H9 (cell line): ENCODE measurements around the gene MBNL1. TPM values are rescaled to one million over a fixed set of nuclear protein-coding genes. Genes with fewer than 3 reads are reported as not detected.

Experiments
- DNase-seq: peaks from one replicate; pipeline ENCODE4 v3.0.0-alpha.2; 2017
- H2AFZ ChIP-seq: one replicate; pipeline ENCODE4 v1.6.1; 2013; ENCODE audit warnings: mild to moderate bottlenecking, low read length, control low read depth, moderate library complexity
- H2AK5ac ChIP-seq: 2 replicates; pipeline ENCODE4 v1.6.1; 2013; ENCODE audit warnings: low read length, control low read depth, mixed read lengths; ENCODE audit not compliant: insufficient read length
- H2BK120ac ChIP-seq: one replicate; pipeline ENCODE4 v1.6.1; 2013; ENCODE audit warnings: low read depth, mild to moderate bottlenecking, low read length, control low read depth, inconsistent platforms; ENCODE audit not compliant: poor library complexity, severe bottlenecking
- H2BK12ac ChIP-seq: 2 replicates; pipeline ENCODE4 v1.6.1; 2013; ENCODE audit warnings: low read length, control low read depth, mixed read lengths, low read depth; ENCODE audit not compliant: insufficient read length
- H2BK15ac ChIP-seq: 2 replicates; pipeline ENCODE4 v1.6.1; 2013; ENCODE audit warnings: low read depth, low read length, control low read depth
- H2BK20ac ChIP-seq: one replicate; pipeline ENCODE4 v1.6.1; 2013; ENCODE audit warnings: low read depth, mild to moderate bottlenecking, low read length, control low read depth, inconsistent platforms; ENCODE audit not compliant: poor library complexity, severe bottlenecking
- H2BK5ac ChIP-seq: 2 replicates; pipeline ENCODE4 v1.6.1; 2013; ENCODE audit warnings: low read length, control low read depth, mixed read lengths; ENCODE audit not compliant: insufficient read length
- H3K14ac ChIP-seq: 2 replicates; pipeline ENCODE4 v1.6.1; 2013; ENCODE audit warnings: low read length, control low read depth; ENCODE audit not compliant: insufficient read depth
- H3K18ac ChIP-seq: 2 replicates; pipeline ENCODE4 v1.6.1; 2013; ENCODE audit warnings: low read depth, mild to moderate bottlenecking, mixed read lengths, low read length, control low read depth; ENCODE audit not compliant: insufficient read length
- H3K23ac ChIP-seq: 2 replicates; pipeline ENCODE4 v1.6.1; 2013; ENCODE audit warnings: low read length, control low read depth, mixed read lengths, low read depth; ENCODE audit not compliant: insufficient read length
- H3K23me2 ChIP-seq: 2 replicates; pipeline ENCODE4 v1.6.1; 2013; ENCODE audit warnings: low read depth, mild to moderate bottlenecking, mixed read lengths, low read length, control low read depth; ENCODE audit not compliant: insufficient read length, poor library complexity, severe bottlenecking
- H3K27ac ChIP-seq: 2 replicates; pipeline ENCODE4 v1.5.1; 2013; ENCODE audit warnings: low read length, control low read depth, mixed read lengths, low read depth; ENCODE audit not compliant: insufficient read length
- H3K27me3 ChIP-seq: 2 replicates; pipeline ENCODE4 v1.6.1; 2013; ENCODE audit warnings: low read length, control low read depth, inconsistent platforms; ENCODE audit not compliant: insufficient read depth
- H3K4ac ChIP-seq: 2 replicates; pipeline ENCODE4 v1.6.1; 2013; ENCODE audit warnings: low read depth, mild to moderate bottlenecking, control low read depth, inconsistent platforms, low read length, moderate library complexity
- H3K4me1 ChIP-seq: 2 replicates; pipeline ENCODE4 v1.6.1; 2013; ENCODE audit warnings: low read length, control low read depth, inconsistent platforms; ENCODE audit not compliant: insufficient read depth
- H3K4me2 ChIP-seq: 2 replicates; pipeline ENCODE4 v1.6.1; 2013; ENCODE audit warnings: low read length, control low read depth, mixed read lengths; ENCODE audit not compliant: insufficient read length, insufficient read depth
- H3K56ac ChIP-seq: 2 replicates; pipeline ENCODE4 v1.6.1; 2013; ENCODE audit warnings: low read depth, mild to moderate bottlenecking, mixed read lengths, low read length, control low read depth; ENCODE audit not compliant: insufficient read length
- H3K79me1 ChIP-seq: 2 replicates; pipeline ENCODE4 v1.6.1; 2013; ENCODE audit warnings: low read depth, mild to moderate bottlenecking, moderate library complexity, low read length, control low read depth, inconsistent platforms; ENCODE audit not compliant: insufficient read depth, poor library complexity, severe bottlenecking
- H3K79me2 ChIP-seq: 2 replicates; pipeline ENCODE4 v1.6.1; 2013; ENCODE audit warnings: low read length, control low read depth, inconsistent platforms; ENCODE audit not compliant: insufficient read depth
- H3K9ac ChIP-seq: 2 replicates; pipeline ENCODE4 v1.6.1; 2013; ENCODE audit warnings: low read length, control low read depth, mixed read lengths; ENCODE audit not compliant: insufficient read length; ENCODE audit errors: extremely low read depth
- H3K9me3 ChIP-seq: one replicate; pipeline ENCODE4 v1.6.1; 2013; ENCODE audit warnings: low read depth, low read length, inconsistent platforms; ENCODE audit not compliant: control insufficient read depth
- H3T11ph ChIP-seq: one replicate; pipeline ENCODE4 v1.6.1; 2013; ENCODE audit warnings: mild to moderate bottlenecking, low read length, control low read depth, inconsistent platforms
- H4K20me1 ChIP-seq: one replicate; pipeline ENCODE4 v1.6.1; 2013; ENCODE audit not compliant: control insufficient read depth, insufficient read length, insufficient read depth
- H4K5ac ChIP-seq: 2 replicates; pipeline ENCODE4 v1.6.1; 2013; ENCODE audit warnings: low read depth, mild to moderate bottlenecking, mixed read lengths, low read length, control low read depth; ENCODE audit not compliant: insufficient read length
- H4K8ac ChIP-seq: replicated peaks from 2 replicates; pipeline ENCODE4 v1.6.1; 2013; ENCODE audit warnings: low read length, control low read depth, mixed read lengths, low read depth; ENCODE audit not compliant: insufficient read length
- H4K91ac ChIP-seq: 2 replicates; pipeline ENCODE4 v1.6.1; 2013; ENCODE audit warnings: low read depth, mild to moderate bottlenecking, moderate library complexity, mixed read lengths, low read length, control low read depth; ENCODE audit not compliant: insufficient read length
- H3K27ac Mint-ChIP-seq, 3 experiments: 2 replicates in 2 of 3; 3 replicates in 1 of 3; pipeline ENCODE4 v1.8.0; 2020 to 2021; ENCODE audit warnings: mixed read lengths in 3 of 3, mild to moderate bottlenecking in 1 of 3, moderate library complexity in 1 of 3
- H3K27me3 Mint-ChIP-seq: 2 replicates; pipeline ENCODE4 v1.8.0; 2021; ENCODE audit warnings: low read depth, mild to moderate bottlenecking, moderate library complexity, mixed read lengths
- H3K36me3 Mint-ChIP-seq, 3 experiments: 2 replicates in 2 of 3; 3 replicates in 1 of 3; pipeline ENCODE4 v1.8.0; 2020 to 2021; ENCODE audit warnings: low read depth in 3 of 3, mixed read lengths in 3 of 3; ENCODE audit not compliant: insufficient read depth in 1 of 3
- H3K4me1 Mint-ChIP-seq, 2 experiments: 2 replicates each; pipeline ENCODE4 v1.8.0; 2020; ENCODE audit warnings: mixed read lengths in 2 of 2
- H3K4me3 Mint-ChIP-seq, 2 experiments: 2 replicates in 1 of 2; 3 replicates in 1 of 2; pipeline ENCODE4 v1.8.0; 2020 to 2021; ENCODE audit warnings: mild to moderate bottlenecking in 2 of 2, mixed read lengths in 2 of 2, moderate library complexity in 1 of 2
- H3K9me3 Mint-ChIP-seq, 2 experiments: 2 replicates in 1 of 2; 3 replicates in 1 of 2; pipeline ENCODE4 v1.8.0; 2020; ENCODE audit warnings: mild to moderate bottlenecking in 2 of 2, mixed read lengths in 2 of 2, moderate library complexity in 1 of 2
- WGBS: extraction: QIAGEN DNeasy Blood & Tissue Kit; methylation state at CpG from one replicate; pipeline ENCODE4 v1.1.7; 2013; ENCODE audit warnings: missing lambda C conversion rate, low lambda C conversion rate, mixed read lengths; ENCODE audit not compliant: insufficient read length; ENCODE audit errors: extremely low coverage; 5-methylcytosine and 5-hydroxymethylcytosine counted together
- total RNA-seq: library from RNA; stranded (reverse); gene quantifications from 2 replicates; pipeline ENCODE4 v1.2.1, GENCODE V29; 2021
- TF ChIP-seq, protein P1 (sequence below): fragments of 200-600 bp; sonication (generic); conservative IDR thresholded peaks from 3 replicates; pipeline ENCODE4 v1.8.0; 2021; ENCODE audit warnings: antibody characterized with exemption, mild to moderate bottlenecking

Gene MBNL1
- total RNA-seq, 1 experiment from 2014 or later: 14.9 TPM

DNA sequence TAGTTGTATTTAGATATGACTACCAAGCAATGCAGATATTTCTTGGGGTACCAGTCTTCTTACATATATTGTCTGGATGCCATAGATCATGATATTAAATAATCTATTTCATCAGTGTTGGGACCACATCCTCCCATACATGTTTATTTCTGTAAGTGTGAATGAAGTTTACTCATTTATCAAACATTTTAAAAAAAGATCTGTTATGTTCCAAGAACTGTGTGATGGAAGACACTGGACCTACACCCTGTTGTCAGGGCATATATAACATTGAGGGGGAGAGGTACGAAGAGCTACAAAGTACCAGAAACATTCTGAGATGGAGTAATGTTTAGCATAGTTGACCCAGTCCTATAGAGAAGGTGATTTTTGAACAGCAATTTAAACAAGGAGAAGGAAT is 26.6 kb downstream of the MBNL1 start:
- H3K9ac ChIP-seq: no peak overlapping the region
- no peak overlapping the region for H3K18ac ChIP-seq
- Mint-ChIP-seq H3K4me3 (no peak overlapping the region), H3K9me3 (no peaks in the 10 kb centered on the region), H3K36me3 (no peaks in the 10 kb centered on the region), H3K27me3 (no peaks in the 10 kb centered on the region), H3K27ac (no peak overlapping the region), H3K4me1 (peaks cover 26 to 38% of the 10 kb centered on the region in 2 experiments)
- no peak overlapping the region for H3T11ph ChIP-seq
- DNase-seq: no peak
- no peak overlapping the region for H3K56ac ChIP-seq
- H4K20me1 ChIP-seq: no peaks in the 10 kb centered on the region
- H2BK120ac ChIP-seq: no peak overlapping the region
- H2AFZ ChIP-seq: no peak overlapping the region
- H2AK5ac ChIP-seq: no peak overlapping the region
- H3K23ac ChIP-seq: no peak overlapping the region
- no peak overlapping the region for H3K4ac ChIP-seq
- H3K23me2 ChIP-seq: no peaks in the 10 kb centered on the region
- H3K79me1 ChIP-seq: no peaks in the 10 kb centered on the region
- no peak overlapping the region for H2BK5ac ChIP-seq
- no peak overlapping the region for H2BK20ac ChIP-seq
- H4K5ac ChIP-seq: no peak overlapping the region
- peaks cover 5% of the 10 kb centered on the region; the same call in 1 of the 2 replicates for H3K79me2 ChIP-seq
- H4K8ac ChIP-seq: no peak overlapping the region
- TF ChIP-seq, protein P1, sequence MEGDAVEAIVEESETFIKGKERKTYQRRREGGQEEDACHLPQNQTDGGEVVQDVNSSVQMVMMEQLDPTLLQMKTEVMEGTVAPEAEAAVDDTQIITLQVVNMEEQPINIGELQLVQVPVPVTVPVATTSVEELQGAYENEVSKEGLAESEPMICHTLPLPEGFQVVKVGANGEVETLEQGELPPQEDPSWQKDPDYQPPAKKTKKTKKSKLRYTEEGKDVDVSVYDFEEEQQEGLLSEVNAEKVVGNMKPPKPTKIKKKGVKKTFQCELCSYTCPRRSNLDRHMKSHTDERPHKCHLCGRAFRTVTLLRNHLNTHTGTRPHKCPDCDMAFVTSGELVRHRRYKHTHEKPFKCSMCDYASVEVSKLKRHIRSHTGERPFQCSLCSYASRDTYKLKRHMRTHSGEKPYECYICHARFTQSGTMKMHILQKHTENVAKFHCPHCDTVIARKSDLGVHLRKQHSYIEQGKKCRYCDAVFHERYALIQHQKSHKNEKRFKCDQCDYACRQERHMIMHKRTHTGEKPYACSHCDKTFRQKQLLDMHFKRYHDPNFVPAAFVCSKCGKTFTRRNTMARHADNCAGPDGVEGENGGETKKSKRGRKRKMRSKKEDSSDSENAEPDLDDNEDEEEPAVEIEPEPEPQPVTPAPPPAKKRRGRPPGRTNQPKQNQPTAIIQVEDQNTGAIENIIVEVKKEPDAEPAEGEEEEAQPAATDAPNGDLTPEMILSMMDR: no peak
- no peaks in the 10 kb centered on the region for H3K27me3 ChIP-seq
- H3K4me1 ChIP-seq: no peaks in the 10 kb centered on the region
- H2BK15ac ChIP-seq: no peak overlapping the region
- H3K9me3 ChIP-seq: no peaks in the 10 kb centered on the region
- no CpG with 5 or more reads among the region's 1 CpG for WGBS
- H3K27ac ChIP-seq: no peak overlapping the region
- H4K91ac ChIP-seq: no peak overlapping the region
- H3K4me2 ChIP-seq: no peak overlapping the region
- H3K14ac ChIP-seq: no peak overlapping the region
- H2BK12ac ChIP-seq: no peak overlapping the region
